ENCODE results near the gene GPBP1L1.

The GPBP1L1 gene

DNA sequence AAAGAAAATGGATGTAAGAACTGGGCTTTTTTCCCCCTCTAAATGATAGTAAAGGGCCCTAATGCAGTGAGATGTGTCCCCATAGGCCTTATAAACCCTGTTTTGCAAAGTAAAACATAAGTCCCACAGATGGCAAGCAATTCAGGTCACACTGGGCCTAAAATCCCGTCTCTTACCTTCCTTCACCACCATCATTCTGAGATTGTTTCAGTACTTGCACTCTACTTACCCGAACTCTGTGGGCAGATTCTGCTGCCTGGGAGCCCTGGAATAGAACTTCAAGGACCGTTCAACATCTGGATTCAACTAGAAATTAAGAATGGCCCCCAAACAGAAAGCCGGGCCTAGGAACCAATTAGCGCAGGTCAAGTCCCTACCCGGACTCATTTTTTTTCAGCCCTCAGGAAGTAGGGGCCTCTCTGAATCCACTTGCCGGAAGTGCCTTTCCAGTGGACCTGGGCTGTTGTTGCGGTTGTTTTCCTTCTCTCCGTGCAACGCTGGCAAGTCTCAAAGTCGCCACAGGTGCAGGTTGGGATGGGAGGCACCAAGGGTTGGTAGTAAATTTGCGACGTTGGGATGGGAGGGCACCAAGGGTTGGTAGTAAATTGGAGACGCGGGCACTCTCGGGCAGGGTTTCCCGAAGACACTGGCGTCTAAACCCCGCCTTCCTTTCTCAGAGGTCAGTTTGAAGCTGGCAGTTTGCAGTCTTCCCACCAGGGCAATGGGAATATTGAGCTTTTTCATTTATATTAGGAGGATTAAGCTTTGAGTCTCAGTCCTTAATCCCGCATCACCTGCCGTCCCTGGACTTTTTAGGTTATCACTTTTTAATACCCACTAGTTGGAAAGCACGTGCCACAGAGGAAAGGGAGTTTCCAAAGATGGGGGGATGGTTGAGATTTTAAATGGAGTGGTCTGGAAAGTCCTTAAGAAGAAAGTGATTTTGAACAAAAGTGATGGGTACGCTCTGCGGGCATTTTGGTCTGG lies 1.7 kb upstream of the GPBP1L1 start, which contains the start of gene TMEM69:
Gene TMEM69, plus strand, starts transcription at position 428 of the 987 bp plus-strand sequence. CDS start 2,888 bp downstream, outside the sequence.
- DNase-seq (ENCODE audit: low read depth), result peak; percentile 95
- TF ChIP-seq, protein P1, sequence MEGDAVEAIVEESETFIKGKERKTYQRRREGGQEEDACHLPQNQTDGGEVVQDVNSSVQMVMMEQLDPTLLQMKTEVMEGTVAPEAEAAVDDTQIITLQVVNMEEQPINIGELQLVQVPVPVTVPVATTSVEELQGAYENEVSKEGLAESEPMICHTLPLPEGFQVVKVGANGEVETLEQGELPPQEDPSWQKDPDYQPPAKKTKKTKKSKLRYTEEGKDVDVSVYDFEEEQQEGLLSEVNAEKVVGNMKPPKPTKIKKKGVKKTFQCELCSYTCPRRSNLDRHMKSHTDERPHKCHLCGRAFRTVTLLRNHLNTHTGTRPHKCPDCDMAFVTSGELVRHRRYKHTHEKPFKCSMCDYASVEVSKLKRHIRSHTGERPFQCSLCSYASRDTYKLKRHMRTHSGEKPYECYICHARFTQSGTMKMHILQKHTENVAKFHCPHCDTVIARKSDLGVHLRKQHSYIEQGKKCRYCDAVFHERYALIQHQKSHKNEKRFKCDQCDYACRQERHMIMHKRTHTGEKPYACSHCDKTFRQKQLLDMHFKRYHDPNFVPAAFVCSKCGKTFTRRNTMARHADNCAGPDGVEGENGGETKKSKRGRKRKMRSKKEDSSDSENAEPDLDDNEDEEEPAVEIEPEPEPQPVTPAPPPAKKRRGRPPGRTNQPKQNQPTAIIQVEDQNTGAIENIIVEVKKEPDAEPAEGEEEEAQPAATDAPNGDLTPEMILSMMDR (IDR thresholded peaks at IDR 0.05; ENCODE audit: low read length, missing control alignments), result peak; percentile 25
- H3K4me3 ChIP-seq (replicated peaks; ENCODE audit: low read depth, low read length), result peak within 1 kb of the TSS; percentile 98

DNA sequence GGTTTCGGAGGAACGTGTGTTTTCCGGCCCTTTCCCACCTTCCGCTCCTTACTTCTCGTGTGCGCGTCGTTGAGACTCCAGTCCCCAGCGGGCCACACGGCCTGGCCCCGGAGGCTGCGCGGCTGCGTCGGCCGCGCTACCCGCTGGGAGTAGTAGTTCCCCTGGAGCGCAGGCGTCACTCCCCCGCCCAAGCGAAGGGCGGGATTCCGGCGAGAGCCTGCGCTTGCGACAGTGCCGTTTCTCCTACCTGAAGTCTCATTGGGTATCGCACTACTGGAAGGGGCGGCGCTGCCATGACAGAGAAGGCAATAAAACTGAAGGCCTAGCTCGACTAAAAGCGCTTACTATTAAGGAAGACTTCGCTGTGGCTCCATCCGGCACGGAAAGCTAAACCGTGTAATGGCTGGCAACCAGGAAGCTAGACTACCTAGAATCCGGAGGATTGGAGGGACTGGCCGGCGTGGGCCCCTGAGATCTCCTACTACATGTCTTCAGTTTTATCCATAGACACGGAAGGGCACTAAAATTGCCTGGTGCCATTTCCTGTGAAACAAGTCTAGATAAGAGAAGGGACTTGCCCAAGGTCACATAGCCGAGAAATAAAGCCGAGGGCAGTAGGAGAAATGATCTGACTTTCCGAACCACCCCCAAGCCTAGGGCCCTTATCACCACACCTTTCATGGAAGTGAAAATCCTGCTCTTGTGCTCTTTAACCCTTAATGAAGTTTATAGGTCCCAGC lies 851 bp upstream of the GPBP1L1 start:
- TF ChIP-seq, protein P1 (IDR thresholded peaks at IDR 0.05; ENCODE audit: low read length, missing control alignments), result no peak
- peak overlapping the region; percentile 98 for H3K4me3 ChIP-seq (replicated peaks; ENCODE audit: low read depth, low read length)
- DNase-seq (ENCODE audit: low read depth), result peak; percentile 99

DNA sequence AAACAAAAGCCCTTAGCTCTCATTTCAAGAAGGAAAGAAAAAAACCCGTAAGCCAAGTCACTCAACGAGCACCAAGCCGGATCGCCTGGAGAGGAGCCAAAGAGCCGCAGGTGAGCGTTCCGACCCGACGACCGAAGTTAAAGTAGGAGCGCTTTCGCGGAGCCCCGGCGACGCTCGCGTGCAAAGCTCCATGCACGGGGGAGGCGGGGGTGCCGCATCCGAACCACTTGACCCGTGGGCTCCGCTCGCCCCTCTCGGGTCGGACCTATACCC lies 382 bp downstream of the GPBP1L1 start:
- no peak for DNase-seq (ENCODE audit: low read depth)
- H3K4me3 ChIP-seq (replicated peaks; ENCODE audit: low read depth, low read length), result peak overlapping the region; percentile 98
- TF ChIP-seq, protein P1 (IDR thresholded peaks at IDR 0.05; ENCODE audit: low read length, missing control alignments), result no peak

DNA sequence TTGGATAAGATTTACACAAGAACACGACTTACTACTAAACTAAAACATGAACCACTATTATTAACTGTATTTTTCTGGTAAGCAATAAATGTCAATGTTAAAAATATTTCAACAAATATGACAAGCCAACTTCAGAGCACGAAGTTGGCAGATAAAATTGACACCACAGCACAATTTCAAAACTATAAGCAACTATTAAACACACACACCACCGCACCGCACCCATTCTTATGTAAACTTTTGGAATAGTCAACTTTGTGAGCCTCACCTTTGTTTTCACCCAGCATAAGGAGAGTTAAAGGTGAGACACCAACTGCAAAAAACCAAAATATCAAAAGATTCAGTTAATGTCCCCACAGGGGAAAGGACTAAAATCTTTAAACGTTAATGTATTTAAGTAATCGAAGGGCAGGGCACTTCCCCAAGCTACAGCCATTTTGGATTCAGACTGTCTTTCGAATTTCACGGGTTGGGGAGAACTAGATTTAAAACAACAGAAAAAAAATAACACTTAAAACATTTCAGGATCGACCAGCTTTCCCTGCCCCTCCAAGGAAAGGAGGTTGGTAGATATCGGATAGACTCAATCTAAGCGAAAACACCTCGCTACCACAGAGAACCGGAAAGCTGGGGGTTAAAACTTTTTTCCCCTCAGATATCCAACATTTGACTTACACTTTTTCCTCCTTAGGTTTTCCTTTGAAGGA lies 872 bp downstream of the GPBP1L1 start:
- no peak for DNase-seq (ENCODE audit: low read depth)
- H3K4me3 ChIP-seq (replicated peaks; ENCODE audit: low read depth, low read length), result peak overlapping the region; percentile 98
- TF ChIP-seq, protein P1 (IDR thresholded peaks at IDR 0.05; ENCODE audit: low read length, missing control alignments), result no peak

DNA sequence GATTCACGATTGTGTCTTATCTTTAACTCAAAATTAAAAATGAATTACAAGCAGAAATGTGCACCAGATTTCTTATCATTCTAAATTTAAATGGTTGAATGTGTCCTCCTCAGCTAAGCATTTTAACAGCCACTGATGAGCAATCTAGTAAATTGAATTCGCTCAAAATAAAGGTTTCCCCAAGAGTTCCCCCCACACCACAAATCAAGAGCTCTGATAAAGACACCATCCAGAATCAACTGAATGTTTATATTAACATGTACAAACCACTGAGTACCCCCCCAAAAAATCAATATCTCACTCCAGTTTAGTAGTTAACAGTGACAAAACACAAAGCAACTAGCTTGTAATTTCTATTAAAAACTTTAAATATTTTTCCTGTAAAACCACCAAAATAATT lies 1.9 kb downstream of the GPBP1L1 start:
- TF ChIP-seq, protein P1 (IDR thresholded peaks at IDR 0.05; ENCODE audit: low read length, missing control alignments), result no peak
- DNase-seq (ENCODE audit: low read depth), result no peak
- peak overlapping the region; percentile 98 for H3K4me3 ChIP-seq (replicated peaks; ENCODE audit: low read depth, low read length)

GRCh38 chr1:45682942-45683341 lies 3.4 kb downstream of the GPBP1L1 start:
- no peak for DNase-seq (ENCODE audit: low read depth)
- TF ChIP-seq, protein P1 (IDR thresholded peaks at IDR 0.05; ENCODE audit: low read length, missing control alignments), result no peak
- H3K4me3 ChIP-seq (replicated peaks; ENCODE audit: low read depth, low read length), result no peak overlapping the region

Data from fibroblast of pulmonary artery (primary cell).